Skeletal muscle tissue (tissue), 4 donors: ENCODE results near the gene AGRN. TPM values are rescaled to one million over a fixed set of nuclear protein-coding genes. Genes with fewer than 3 reads are reported as not detected.

Experiments
- H3K27ac ChIP-seq: one replicate; pipeline ENCODE4 v1.7.0; 2013; ENCODE audit warnings: mild to moderate bottlenecking, low read depth, low read length, inconsistent platforms
- H3K27me3 ChIP-seq, 3 donors: one replicate each; pipeline ENCODE4 v1.7.0; 2013; ENCODE audit warnings: low read length in 3 of 3; ENCODE audit not compliant: control insufficient read depth in 3 of 3, insufficient read depth in 3 of 3
- H3K36me3 ChIP-seq, 3 donors: one replicate each; pipeline ENCODE4 v1.7.0; 2013; ENCODE audit warnings: low read length in 3 of 3; ENCODE audit not compliant: control insufficient read depth in 3 of 3, insufficient read depth in 3 of 3
- H3K4me1 ChIP-seq, 3 donors: one replicate each; pipeline ENCODE4 v1.7.0; 2013; ENCODE audit warnings: low read length in 3 of 3, mild to moderate bottlenecking in 3 of 3; ENCODE audit not compliant: control insufficient read depth in 3 of 3, insufficient read depth in 3 of 3
- H3K4me3 ChIP-seq, 3 donors: one replicate each; pipeline ENCODE4 v1.7.0; 2013; ENCODE audit warnings: low read length in 3 of 3
- H3K9ac ChIP-seq, 3 donors: one replicate each; pipeline ENCODE4 v1.7.0; 2013; ENCODE audit warnings: low read length in 3 of 3, mild to moderate bottlenecking in 3 of 3, moderate library complexity in 2 of 3, low read depth in 1 of 3
- H3K9me3 ChIP-seq, 3 donors: one replicate each; pipeline ENCODE4 v1.7.0; 2013; ENCODE audit warnings: low read length in 3 of 3; ENCODE audit not compliant: control insufficient read depth in 3 of 3
- total RNA-seq: library from RNA; depleted of rRNA; stranded (reverse); fragments of >200 nt; gene quantifications from one replicate; pipeline ENCODE4 v1.2.3, GENCODE V29; 2014
- donor health status: Osteomylitis.

AGRN gene
- total RNA-seq, 1 donor from 2014 or later: 14.6 TPM

DNA sequence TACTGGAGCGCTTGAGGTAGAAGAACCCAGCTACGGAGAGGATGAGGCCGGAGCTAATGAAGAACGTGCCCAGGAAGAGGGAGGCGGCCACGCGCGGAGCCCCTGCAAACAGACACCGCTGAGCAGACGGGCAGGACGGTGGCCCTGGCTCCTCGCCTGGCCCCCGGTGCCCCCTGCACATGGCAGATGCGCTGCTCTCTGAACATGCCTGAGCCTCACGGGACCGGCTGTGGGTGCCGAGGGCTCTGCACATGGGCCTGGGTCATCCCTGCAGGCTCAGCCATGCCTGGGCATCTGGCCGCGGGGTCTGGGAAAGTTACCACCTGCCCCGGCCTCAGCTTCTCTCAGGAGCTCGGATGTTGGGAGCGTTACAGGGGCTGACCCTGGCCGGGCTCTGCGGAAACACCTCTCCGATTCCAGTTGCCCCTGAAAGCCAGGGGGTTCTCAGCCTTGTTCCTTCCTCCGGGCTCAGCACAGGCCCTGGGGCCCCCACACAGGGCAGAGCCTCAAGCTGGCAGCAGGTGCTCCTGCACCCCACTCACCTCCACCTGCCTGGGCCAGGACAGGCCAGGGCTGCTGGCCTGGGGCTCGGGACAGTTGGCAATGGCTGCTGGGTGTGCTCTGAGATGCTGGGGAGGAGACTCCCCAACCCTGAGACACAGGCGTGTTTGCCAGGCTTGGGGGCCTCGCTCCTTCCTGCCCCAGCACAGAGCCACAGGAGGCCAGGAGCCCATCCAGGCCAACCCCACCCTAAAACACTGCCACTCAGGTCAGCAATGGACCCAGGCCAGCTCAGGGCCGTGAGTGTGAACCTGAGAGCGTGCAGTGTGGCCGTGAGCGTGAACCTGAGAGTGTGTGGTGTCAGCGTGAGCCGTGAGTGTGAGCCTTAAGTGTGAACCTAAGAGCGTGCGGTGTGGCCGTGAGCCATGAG, 66.3 kb downstream of the AGRN start:
- Histone ChIP-seq H3K9me3 (no peaks in the 10 kb centered on the region), H3K4me3 (no peak overlapping the region), H3K4me1 (no peaks in the 10 kb centered on the region), H3K36me3 (no peaks in the 10 kb centered on the region), H3K27me3 (no peaks in the 10 kb centered on the region), H3K27ac (no peak overlapping the region), H3K9ac (no peak overlapping the region)

GRCh38 chr1:1086911-1087341, 67.0 kb downstream of the AGRN start:
- H3K27me3 ChIP-seq: no peaks in the 10 kb centered on the region
- H3K27ac ChIP-seq: no peak overlapping the region
- no peak overlapping the region for H3K4me3 ChIP-seq
- no peaks in the 10 kb centered on the region for H3K4me1 ChIP-seq
- no peaks in the 10 kb centered on the region for H3K36me3 ChIP-seq
- no peaks in the 10 kb centered on the region for H3K9me3 ChIP-seq
- H3K9ac ChIP-seq: no peak overlapping the region

DNA sequence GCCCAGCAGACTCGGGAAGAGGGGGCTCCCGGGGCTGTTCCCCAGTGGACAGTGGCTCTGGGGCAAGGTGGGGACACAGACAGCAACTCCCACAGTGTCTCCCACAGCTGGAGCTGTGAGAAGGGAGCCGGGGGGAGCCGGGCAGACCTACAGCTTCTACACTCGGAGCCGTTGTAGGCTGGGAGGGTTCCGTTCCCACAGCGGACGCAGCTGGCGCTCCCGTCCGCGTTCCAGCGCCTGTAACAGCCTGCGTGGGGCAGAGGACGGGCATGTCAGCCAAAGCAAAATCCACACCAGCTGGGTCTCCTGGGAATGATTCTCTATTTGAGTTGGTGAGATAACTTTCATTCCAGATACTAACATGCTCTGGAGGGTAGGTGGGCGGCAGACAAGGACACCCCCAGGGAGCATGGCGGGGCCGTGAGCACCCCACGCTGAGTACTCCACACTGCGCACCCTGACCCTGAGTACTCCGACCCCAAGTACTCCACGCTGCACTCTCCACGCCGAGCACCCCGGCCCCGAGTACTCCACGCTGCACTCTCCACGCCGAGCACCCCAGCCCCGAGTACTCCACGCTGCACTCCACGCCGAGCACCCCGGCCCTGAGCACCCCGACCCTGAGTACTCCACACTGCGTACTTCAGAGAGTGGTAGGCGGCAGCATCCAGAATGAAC, 67.6 kb downstream of the AGRN start:
- H3K4me1 ChIP-seq: no peaks in the 10 kb centered on the region
- no peaks in the 10 kb centered on the region for H3K27me3 ChIP-seq
- no peak overlapping the region for H3K4me3 ChIP-seq
- no peaks in the 10 kb centered on the region for H3K9me3 ChIP-seq
- no peaks in the 10 kb centered on the region for H3K36me3 ChIP-seq
- no peak overlapping the region for H3K27ac ChIP-seq
- no peak overlapping the region for H3K9ac ChIP-seq

DNA sequence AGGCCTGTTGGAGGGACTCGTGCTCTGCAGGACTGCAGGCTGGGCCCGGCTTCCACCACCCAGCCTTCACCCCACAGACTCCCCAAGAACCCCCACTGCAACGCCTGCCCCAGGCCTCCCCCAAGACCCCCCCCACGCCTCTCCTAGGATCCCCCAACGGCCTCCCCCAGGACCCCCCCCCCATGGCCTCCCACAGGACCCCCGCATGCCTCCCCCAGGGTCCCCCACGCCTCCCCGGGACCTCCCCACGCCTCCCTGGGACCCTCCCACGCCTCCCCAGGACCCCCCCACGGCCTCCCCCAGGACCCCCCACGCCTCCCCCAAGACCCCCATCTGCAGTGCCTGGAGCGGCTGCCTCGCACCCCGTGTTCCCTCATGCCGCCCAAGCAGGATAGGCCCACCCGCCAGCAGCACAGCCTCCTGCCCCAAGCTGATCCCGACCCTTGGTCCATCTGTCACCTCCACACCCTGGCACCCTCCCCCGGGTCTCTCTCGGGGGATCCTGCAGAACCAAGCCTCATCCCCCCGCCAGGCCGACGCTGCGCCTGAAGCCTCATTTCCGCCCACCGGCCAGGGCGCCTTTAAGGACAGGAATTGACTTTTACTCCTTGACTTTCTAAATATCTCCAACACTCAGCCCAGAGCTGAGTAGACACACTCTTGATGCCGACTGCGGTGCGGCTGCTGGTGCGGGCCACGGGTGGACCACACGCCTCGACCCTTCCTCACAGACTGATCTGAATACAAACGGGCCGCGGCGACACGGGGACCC, 68.3 kb downstream of the AGRN start:
- no peak overlapping the region for H3K27ac ChIP-seq
- no peaks in the 10 kb centered on the region for H3K9me3 ChIP-seq
- no peak overlapping the region for H3K9ac ChIP-seq
- H3K27me3 ChIP-seq: no peaks in the 10 kb centered on the region
- no peak overlapping the region for H3K4me3 ChIP-seq
- no peaks in the 10 kb centered on the region for H3K36me3 ChIP-seq
- H3K4me1 ChIP-seq: peaks cover 0 to under 1% (median under 1%) of the 10 kb centered on the region in 3 donors

- Histone ChIP-seq H3K4me3 (no peak overlapping the region), H3K4me1 (peaks cover 0 to 9% (median 7%) of the 10 kb centered on the region in 3 donors), H3K36me3 (no peaks in the 10 kb centered on the region), H3K9ac (no peak overlapping the region), H3K27me3 (no peaks in the 10 kb centered on the region), H3K27ac (no peak overlapping the region), H3K9me3 (no peaks in the 10 kb centered on the region)
Measured at GRCh38 chr1:1088801-1089680, 69.1 kb downstream of the AGRN start.

DNA sequence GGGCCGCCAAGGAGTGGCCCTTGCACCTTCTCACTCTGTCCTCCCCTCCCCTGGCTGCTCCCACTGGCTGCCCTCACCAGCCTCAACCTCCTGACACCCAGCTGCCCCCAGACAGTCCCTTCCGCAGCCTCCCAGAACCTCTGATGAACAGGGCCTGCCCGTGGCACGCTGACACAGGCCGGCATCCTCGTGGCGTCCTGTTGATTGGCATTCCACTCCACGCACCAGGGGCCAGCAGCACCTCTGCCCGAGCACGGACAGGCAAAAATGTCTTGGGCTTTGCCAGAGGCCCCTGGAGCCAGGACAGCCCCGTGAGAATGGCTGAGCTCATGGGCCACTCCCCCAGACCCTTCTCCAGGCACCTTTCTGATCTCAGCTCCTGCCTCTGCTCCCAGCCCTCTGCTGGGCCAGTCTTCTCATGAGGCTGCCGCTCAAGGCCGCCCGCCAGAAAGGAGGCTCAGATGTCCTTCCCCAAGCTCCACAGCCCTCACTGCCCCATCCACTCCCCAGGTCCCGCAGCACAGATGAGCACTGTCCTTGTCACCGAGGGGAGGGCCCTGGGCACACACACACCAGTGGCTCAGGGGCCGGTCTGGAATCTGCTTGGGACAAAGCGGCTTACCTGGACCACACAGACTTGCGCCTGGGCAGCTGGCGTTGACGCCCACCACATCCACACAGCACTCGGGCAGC, 70.0 kb downstream of the AGRN start:
- Histone ChIP-seq H3K4me1 (peaks cover 0 to 10% (median 7%) of the 10 kb centered on the region in 3 donors), H3K27ac (no peak overlapping the region), H3K9ac (no peak overlapping the region), H3K9me3 (no peaks in the 10 kb centered on the region), H3K27me3 (no peaks in the 10 kb centered on the region), H3K4me3 (no peak overlapping the region), H3K36me3 (no peaks in the 10 kb centered on the region)

GRCh38 chr1:1090424-1091343, 70.8 kb downstream of the AGRN start:
- peaks cover 0 to 10% (median 7%) of the 10 kb centered on the region in 3 donors for H3K4me1 ChIP-seq
- no peak overlapping the region for H3K9ac ChIP-seq
- H3K9me3 ChIP-seq: no peaks in the 10 kb centered on the region
- no peak overlapping the region for H3K4me3 ChIP-seq
- no peaks in the 10 kb centered on the region for H3K36me3 ChIP-seq
- no peaks in the 10 kb centered on the region for H3K27me3 ChIP-seq
- no peak overlapping the region for H3K27ac ChIP-seq

- Histone ChIP-seq H3K27me3 (no peaks in the 10 kb centered on the region), H3K9me3 (no peaks in the 10 kb centered on the region), H3K4me3 (no peak overlapping the region), H3K27ac (no peak overlapping the region), H3K36me3 (no peaks in the 10 kb centered on the region), H3K9ac (no peak overlapping the region), H3K4me1 (peaks cover 0 to 10% (median 7%) of the 10 kb centered on the region in 3 donors)
Measured at GRCh38 chr1:1091344-1092148, 71.6 kb downstream of the AGRN start.
